PC-9 (cell line): Measurements from ENCODE around the gene IGFBP2. TPM values are rescaled to one million over a fixed set of nuclear protein-coding genes. Genes with fewer than 3 reads are reported as not detected.

Experiments used
- BruUV-seq: library from RNA; stranded (reverse); fragments of 400-500 nt; replicated peaks from 2 replicates; lab custom pipeline; 2021; lab: Mats Ljungman, UMichigan
- CTCF ChIA-PET: fragments of 300-600 bp; sonication (Branson Sonifier 250); formaldehyde crosslinking; loops from one replicate; lab custom pipeline; 2022; ENCODE audit warnings: antibody characterized with exemption; lab: Charles Lee
- POLR2A ChIA-PET: fragments of 300-600 bp; sonication (Branson Sonifier 250); formaldehyde crosslinking; loops from one replicate; lab custom pipeline; 2022; ENCODE audit warnings: antibody characterized with exemption; ENCODE audit not compliant: unreplicated experiment; lab: Charles Lee
- DNase-seq, 2 experiments: peaks; one replicate each; pipeline versions ENCODE4 v3.0.0 to v3.0.0-alpha.2; 2015 to 2022; ENCODE audit warnings: mixed read lengths in 1 of 2
- H2AFZ ChIP-seq: fragments of 200-600 bp; sonication (generic); 2 replicates; pipeline ENCODE4 v1.8.1; 2017; ENCODE audit warnings: antibody characterized with exemption
- H3F3A ChIP-seq: fragments of 200-600 bp; sonication (generic); 2 replicates; pipeline ENCODE4 v1.8.1; 2017; ENCODE audit warnings: antibody characterized with exemption, mild to moderate bottlenecking, low read depth; ENCODE audit not compliant: insufficient read depth
- H3K27ac ChIP-seq: fragments of 200-600 bp; sonication (generic); 2 replicates; pipeline ENCODE4 v1.6.1; 2016; ENCODE audit warnings: mixed run types
- H3K27me3 ChIP-seq: fragments of 200-600 bp; sonication (generic); 2 replicates; pipeline ENCODE4 v1.6.1; 2016; ENCODE audit warnings: low read depth, mixed run types; ENCODE audit not compliant: insufficient read depth
- H3K36me3 ChIP-seq: fragments of 200-600 bp; sonication (generic); 2 replicates; pipeline ENCODE4 v1.6.1; 2016; ENCODE audit warnings: low read depth, mixed run types
- H3K4me1 ChIP-seq: fragments of 200-600 bp; sonication (generic); replicated peaks from 2 replicates; pipeline ENCODE4 v1.6.1; 2016; ENCODE audit warnings: mixed run types; ENCODE audit not compliant: insufficient read depth
- H3K4me2 ChIP-seq: fragments of 200-600 bp; sonication (generic); 2 replicates; pipeline ENCODE4 v1.6.1; 2017; ENCODE audit warnings: mixed run types
- H3K4me3 ChIP-seq: fragments of 200-600 bp; sonication (generic); 2 replicates; pipeline ENCODE4 v1.6.1; 2016; ENCODE audit warnings: mixed run types
- H3K79me2 ChIP-seq: fragments of 200-600 bp; sonication (generic); 2 replicates; pipeline ENCODE4 v1.6.1; 2017; ENCODE audit warnings: low read depth, mixed run types
- H3K9me2 ChIP-seq: fragments of 200-600 bp; sonication (generic); 2 replicates; pipeline ENCODE4 v1.8.1; 2017; ENCODE audit warnings: mild to moderate bottlenecking; ENCODE audit not compliant: insufficient read depth
- H3K9me3 ChIP-seq: fragments of 200-600 bp; sonication (generic); 2 replicates; pipeline ENCODE4 v1.8.1; 2016; ENCODE audit warnings: low read depth; ENCODE audit not compliant: insufficient read depth
- H4K20me1 ChIP-seq: fragments of 200-600 bp; sonication (generic); 2 replicates; pipeline ENCODE4 v1.8.1; 2017; ENCODE audit not compliant: insufficient read depth
- EZH2 ChIP-seq: fragments of 200-600 bp; sonication (generic); IDR thresholded peaks from 2 replicates; pipeline ENCODE4 v1.8.0; 2017; ENCODE audit warnings: antibody characterized with exemption, low read depth
- intact Hi-C: fragments of 100-400 bp; cut with micrococcal nuclease; formaldehyde crosslinking; loops from one replicate; pipeline ENCODE4 v1.10.0; 2022; ENCODE audit not compliant: unreplicated experiment
- total RNA-seq: library from RNA; stranded (reverse); gene quantifications from 2 replicates; pipeline ENCODE4 v1.2.3, GENCODE V29; 2021
- TF ChIP-seq, protein P1 (sequence below): fragments of 200-600 bp; sonication (generic); conservative IDR thresholded peaks from 2 replicates; pipeline ENCODE4 v1.6.1; 2017; ENCODE audit warnings: mixed run types, antibody characterized with exemption, mild to moderate bottlenecking, moderate library complexity

IGFBP2 gene
- total RNA-seq, 1 experiment from 2014 or later = 106 TPM

DNA sequence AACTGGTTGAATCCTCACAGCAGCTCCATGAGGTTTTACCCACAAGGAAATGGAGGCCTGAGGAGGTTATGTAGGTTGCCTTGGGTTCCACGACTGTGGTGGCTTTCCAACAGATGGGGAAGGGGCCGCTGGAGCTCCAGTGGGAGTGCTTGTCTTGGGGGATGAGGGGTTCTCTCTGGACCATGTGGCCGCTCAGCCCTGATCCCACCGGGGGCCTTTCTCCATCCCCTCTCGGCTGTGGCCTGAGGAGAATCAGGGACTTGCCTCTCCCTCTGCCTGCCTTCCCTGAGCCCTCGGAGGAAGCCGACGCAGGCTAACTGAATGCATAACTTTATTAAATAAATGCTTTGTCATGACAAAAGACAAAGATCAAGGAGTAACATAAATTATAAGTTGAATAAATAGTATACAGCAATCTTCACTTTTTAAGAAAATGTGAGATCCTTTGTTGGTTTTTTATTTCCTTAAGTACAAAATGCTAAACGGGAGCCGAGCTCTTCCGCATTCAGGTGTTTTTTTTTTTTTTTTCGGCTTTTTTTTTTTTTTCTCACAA, 38.6 kb downstream of the IGFBP2 start:
- Histone ChIP-seq H3K9me3 (no peaks in the 10 kb centered on the region), H3K27me3 (no peaks in the 10 kb centered on the region), H3K27ac (no peak overlapping the region), H3F3A (no peaks in the 10 kb centered on the region), H3K79me2 (no peaks in the 10 kb centered on the region), H3K4me1 (no peaks in the 10 kb centered on the region), H3K4me2 (no peak overlapping the region), H3K36me3 (no peaks in the 10 kb centered on the region), H4K20me1 (no peaks in the 10 kb centered on the region), H3K4me3 (no peak overlapping the region), H2AFZ (no peak overlapping the region), H3K9me2 (no peaks in the 10 kb centered on the region)
- no TSS peak for BruUV-seq
- no peak for DNase-seq
- CTCF ChIA-PET = interaction anchor here (0.7 kb wide), 1 partner anchor 22 kb away, joined by 4 read pairs; no protein-coding TSS in a partner anchor
- intact Hi-C loops = no loop called here
- no peak for TF ChIP-seq EZH2
- TF ChIP-seq, protein P1, sequence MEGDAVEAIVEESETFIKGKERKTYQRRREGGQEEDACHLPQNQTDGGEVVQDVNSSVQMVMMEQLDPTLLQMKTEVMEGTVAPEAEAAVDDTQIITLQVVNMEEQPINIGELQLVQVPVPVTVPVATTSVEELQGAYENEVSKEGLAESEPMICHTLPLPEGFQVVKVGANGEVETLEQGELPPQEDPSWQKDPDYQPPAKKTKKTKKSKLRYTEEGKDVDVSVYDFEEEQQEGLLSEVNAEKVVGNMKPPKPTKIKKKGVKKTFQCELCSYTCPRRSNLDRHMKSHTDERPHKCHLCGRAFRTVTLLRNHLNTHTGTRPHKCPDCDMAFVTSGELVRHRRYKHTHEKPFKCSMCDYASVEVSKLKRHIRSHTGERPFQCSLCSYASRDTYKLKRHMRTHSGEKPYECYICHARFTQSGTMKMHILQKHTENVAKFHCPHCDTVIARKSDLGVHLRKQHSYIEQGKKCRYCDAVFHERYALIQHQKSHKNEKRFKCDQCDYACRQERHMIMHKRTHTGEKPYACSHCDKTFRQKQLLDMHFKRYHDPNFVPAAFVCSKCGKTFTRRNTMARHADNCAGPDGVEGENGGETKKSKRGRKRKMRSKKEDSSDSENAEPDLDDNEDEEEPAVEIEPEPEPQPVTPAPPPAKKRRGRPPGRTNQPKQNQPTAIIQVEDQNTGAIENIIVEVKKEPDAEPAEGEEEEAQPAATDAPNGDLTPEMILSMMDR = no peak
- POLR2A ChIA-PET = no interaction called here

DNA sequence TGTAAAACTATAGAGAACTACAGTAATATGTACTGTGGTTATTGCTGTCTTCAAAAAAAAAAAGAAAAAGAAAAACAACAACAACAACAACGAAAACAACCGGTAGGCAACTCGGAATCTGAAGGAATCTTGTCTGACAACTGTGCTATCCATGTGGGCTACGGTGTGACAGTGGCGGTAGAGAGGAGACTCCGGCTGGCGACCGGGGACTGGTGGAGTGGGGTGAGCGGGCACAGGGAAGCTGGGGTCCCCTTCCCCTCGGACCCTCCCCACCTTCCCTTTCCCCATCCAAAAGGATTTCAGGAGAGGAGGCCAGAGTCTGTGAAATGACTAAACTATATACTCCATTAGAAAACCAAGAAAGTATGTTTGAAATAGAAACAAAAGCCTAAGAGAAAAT, 39.2 kb downstream of the IGFBP2 start:
- Histone ChIP-seq H3F3A (no peaks in the 10 kb centered on the region), H2AFZ (no peak overlapping the region), H4K20me1 (no peaks in the 10 kb centered on the region), H3K4me2 (no peak overlapping the region), H3K79me2 (no peaks in the 10 kb centered on the region), H3K27me3 (no peaks in the 10 kb centered on the region), H3K4me3 (no peak overlapping the region), H3K36me3 (no peaks in the 10 kb centered on the region), H3K27ac (no peak overlapping the region), H3K4me1 (no peaks in the 10 kb centered on the region), H3K9me3 (no peaks in the 10 kb centered on the region), H3K9me2 (no peaks in the 10 kb centered on the region)
- DNase-seq = no peak
- no peak for TF ChIP-seq EZH2
- TF ChIP-seq, protein P1 = no peak
- ChIA-PET CTCF (no interaction called here), POLR2A (no interaction called here)
- BruUV-seq = no TSS peak
- intact Hi-C loops = no loop called here

DNA sequence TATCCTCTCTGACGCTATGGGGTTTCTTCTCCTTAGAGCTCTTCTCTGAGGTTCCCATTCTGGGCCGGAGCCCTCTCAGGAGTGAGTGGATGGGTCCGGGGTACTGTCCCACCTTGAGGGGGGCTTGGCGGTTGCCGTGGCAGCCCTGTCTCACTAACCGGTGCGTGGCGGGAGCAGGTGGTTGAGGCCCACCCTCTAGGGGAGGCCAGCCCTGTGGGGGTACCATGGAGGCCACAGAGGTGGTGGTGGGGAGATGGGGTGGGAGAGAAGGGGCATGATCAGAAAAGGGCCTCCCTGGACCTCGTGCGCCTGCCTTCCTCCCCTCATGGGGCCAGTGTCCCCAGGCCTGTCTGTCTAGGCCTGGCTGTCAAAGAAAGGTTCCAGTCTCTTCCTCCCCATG, 39.8 kb downstream of the IGFBP2 start:
- CTCF ChIA-PET = no interaction called here
- intact Hi-C loops = no loop called here

More for the DNA sequence above, 39.8 kb downstream of the IGFBP2 start:
- Histone ChIP-seq H3F3A (no peaks in the 10 kb centered on the region), H3K27ac (no peak overlapping the region), H3K9me3 (no peaks in the 10 kb centered on the region), H3K9me2 (no peaks in the 10 kb centered on the region), H3K27me3 (no peaks in the 10 kb centered on the region), H3K4me2 (no peak overlapping the region), H4K20me1 (no peaks in the 10 kb centered on the region), H3K79me2 (no peaks in the 10 kb centered on the region), H3K4me3 (no peak overlapping the region), H3K4me1 (no peaks in the 10 kb centered on the region), H3K36me3 (no peaks in the 10 kb centered on the region), H2AFZ (no peak overlapping the region)
- POLR2A ChIA-PET = no interaction called here
- TF ChIP-seq EZH2 = no peak
- TF ChIP-seq, protein P1 = no peak
- DNase-seq = no peak
- BruUV-seq = no TSS peak
